ENCODE measurements around the gene EIF4E3.

DNA sequence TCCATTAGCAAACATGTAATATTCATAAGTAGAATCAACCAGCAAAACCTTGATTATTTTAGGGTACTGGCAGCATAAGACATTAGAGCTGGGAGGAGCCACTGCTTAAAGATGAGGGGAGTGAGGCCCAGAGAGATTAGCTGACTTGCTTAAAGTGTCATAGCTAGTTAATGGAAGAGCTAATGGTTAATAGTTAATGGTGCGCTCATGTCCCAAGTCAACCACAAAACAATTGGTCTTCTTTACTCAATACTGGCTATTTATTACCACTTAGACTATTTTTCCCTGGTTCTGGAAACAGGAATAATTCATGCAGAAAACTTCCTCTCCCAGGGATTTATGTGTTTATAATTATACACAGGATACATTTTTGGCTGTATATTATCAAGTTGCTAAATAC lies 33.1 kb downstream of the EIF4E3 start:
- no peak for TF ChIP-seq EP300 (IDR thresholded peaks at IDR 0.05)
- TF ChIP-seq, protein P1, sequence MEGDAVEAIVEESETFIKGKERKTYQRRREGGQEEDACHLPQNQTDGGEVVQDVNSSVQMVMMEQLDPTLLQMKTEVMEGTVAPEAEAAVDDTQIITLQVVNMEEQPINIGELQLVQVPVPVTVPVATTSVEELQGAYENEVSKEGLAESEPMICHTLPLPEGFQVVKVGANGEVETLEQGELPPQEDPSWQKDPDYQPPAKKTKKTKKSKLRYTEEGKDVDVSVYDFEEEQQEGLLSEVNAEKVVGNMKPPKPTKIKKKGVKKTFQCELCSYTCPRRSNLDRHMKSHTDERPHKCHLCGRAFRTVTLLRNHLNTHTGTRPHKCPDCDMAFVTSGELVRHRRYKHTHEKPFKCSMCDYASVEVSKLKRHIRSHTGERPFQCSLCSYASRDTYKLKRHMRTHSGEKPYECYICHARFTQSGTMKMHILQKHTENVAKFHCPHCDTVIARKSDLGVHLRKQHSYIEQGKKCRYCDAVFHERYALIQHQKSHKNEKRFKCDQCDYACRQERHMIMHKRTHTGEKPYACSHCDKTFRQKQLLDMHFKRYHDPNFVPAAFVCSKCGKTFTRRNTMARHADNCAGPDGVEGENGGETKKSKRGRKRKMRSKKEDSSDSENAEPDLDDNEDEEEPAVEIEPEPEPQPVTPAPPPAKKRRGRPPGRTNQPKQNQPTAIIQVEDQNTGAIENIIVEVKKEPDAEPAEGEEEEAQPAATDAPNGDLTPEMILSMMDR (IDR thresholded peaks at IDR 0.05) = no peak
